Right forelimb (tissue), 1 donor: Measurements from ENCODE around the gene NYNRIN.

Source experiments
- DNase-seq: peaks from one replicate; pipeline ENCODE4 v3.0.0-alpha.2; 2018

Gene NYNRIN

GRCh38 chr14:24395609-24396582, 2.9 kb upstream of the NYNRIN start:
- no peak for DNase-seq

GRCh38 chr14:24397639-24398292, 1.0 kb upstream of the NYNRIN start:
- no peak for DNase-seq

GRCh38 chr14:24398293-24398652, 530 bp upstream of the NYNRIN start:
- peak; percentile 79 for DNase-seq

- no peak for DNase-seq
These were observed 632 bp downstream of the NYNRIN start for GRCh38 chr14:24399447-24399822.

- no peak for DNase-seq
These were observed 1.4 kb downstream of the NYNRIN start for GRCh38 chr14:24399999-24400718.

GRCh38 chr14:24401810-24402702, 3.3 kb downstream of the NYNRIN start:
- no peak for DNase-seq

GRCh38 chr14:24403294-24403998, 4.6 kb downstream of the NYNRIN start:
- no peak for DNase-seq

- DNase-seq: no peak
These were observed 6.0 kb downstream of the NYNRIN start for GRCh38 chr14:24404814-24405213.

- DNase-seq: no peak
These were observed 7.6 kb downstream of the NYNRIN start for GRCh38 chr14:24406416-24406815.

- no peak for DNase-seq
These were observed 9.0 kb downstream of the NYNRIN start for GRCh38 chr14:24407608-24408325.

GRCh38 chr14:24408764-24409163, 10.0 kb downstream of the NYNRIN start:
- DNase-seq: no peak

GRCh38 chr14:24409192-24409591, 10.4 kb downstream of the NYNRIN start:
- no peak for DNase-seq

GRCh38 chr14:24409956-24410355, 11.2 kb downstream of the NYNRIN start:
- no peak for DNase-seq

- no peak for DNase-seq
These were observed 12.9 kb downstream of the NYNRIN start for GRCh38 chr14:24411443-24412389.

GRCh38 chr14:24414077-24414476, 15.3 kb downstream of the NYNRIN start:
- DNase-seq: no peak

GRCh38 chr14:24414732-24415420, 16.1 kb downstream of the NYNRIN start:
- DNase-seq: no peak

- DNase-seq: no peak
These were observed 16.8 kb downstream of the NYNRIN start for GRCh38 chr14:24415421-24416253.

GRCh38 chr14:24416254-24416931, 17.6 kb downstream of the NYNRIN start:
- no peak for DNase-seq
